MCF 10A (cell line): ENCODE results near the gene RAE1. TPM values are rescaled to one million over a fixed set of nuclear protein-coding genes. Genes with fewer than 3 reads are reported as not detected.

Experiments used
- BruUV-seq: library from RNA; stranded (reverse); fragments of 400-500 nt; replicated peaks from 2 replicates; lab custom pipeline; 2021; lab: Mats Ljungman, UMichigan
- CTCF ChIA-PET: fragments of 300-600 bp; sonication (Branson Sonifier 250); formaldehyde crosslinking; extraction: SDS; loops from one replicate; lab custom pipeline; 2021; ENCODE audit warnings: antibody characterized with exemption, inconsistent platforms; lab: Yijun Ruan, JAX
- POLR2A ChIA-PET: fragments of 300-600, 350-650 bp; sonication (Branson Sonifier 250); formaldehyde crosslinking; extraction: SDS; loops from one replicate; lab custom pipeline; 2020; ENCODE audit warnings: antibody characterized with exemption, inconsistent platforms; lab: Yijun Ruan, JAX
- DNase-seq: peaks from one replicate; pipeline ENCODE4 v3.0.0-alpha.2; 2018; ENCODE audit not compliant: unreplicated experiment
- H3K27ac Mint-ChIP-seq: one replicate; pipeline ENCODE4 v1.8.0; 2022; ENCODE audit warnings: mild to moderate bottlenecking, low read depth, mixed read lengths; ENCODE audit not compliant: unreplicated experiment
- H3K27me3 Mint-ChIP-seq: one replicate; pipeline ENCODE4 v1.8.0; 2022; ENCODE audit warnings: mixed read lengths; ENCODE audit not compliant: insufficient read depth, unreplicated experiment
- H3K36me3 Mint-ChIP-seq: one replicate; pipeline ENCODE4 v1.8.0; 2022; ENCODE audit warnings: mild to moderate bottlenecking, moderate library complexity, mixed read lengths; ENCODE audit not compliant: insufficient read depth, unreplicated experiment
- H3K4me1 Mint-ChIP-seq: one replicate; pipeline ENCODE4 v1.8.0; 2022; ENCODE audit warnings: mixed read lengths; ENCODE audit not compliant: insufficient read depth, unreplicated experiment
- H3K4me3 Mint-ChIP-seq: one replicate; pipeline ENCODE4 v1.8.0; 2022; ENCODE audit warnings: mild to moderate bottlenecking, moderate library complexity, mixed read lengths; ENCODE audit not compliant: unreplicated experiment
- H3K9me3 Mint-ChIP-seq: one replicate; pipeline ENCODE4 v1.8.0; 2022; ENCODE audit warnings: mixed read lengths; ENCODE audit not compliant: unreplicated experiment
- intact Hi-C: fragments of 100-400 bp; cut with micrococcal nuclease; formaldehyde crosslinking; loops from 2 replicates; pipeline ENCODE4 v1.14.1; 2022
- total RNA-seq: library from RNA; stranded (reverse); gene quantifications from 2 replicates; pipeline ENCODE4 v1.2.3, GENCODE V29; 2022
- TF ChIP-seq, protein P1 (sequence below): fragments of 200-600 bp; IDR thresholded peaks from one replicate; pipeline ENCODE4 v1.8.0; 2022; ENCODE audit warnings: antibody characterized with exemption, mild to moderate bottlenecking; ENCODE audit not compliant: unreplicated experiment

RAE1 gene
- total RNA-seq, 1 experiment from 2014 or later, result 46.7 TPM

DNA sequence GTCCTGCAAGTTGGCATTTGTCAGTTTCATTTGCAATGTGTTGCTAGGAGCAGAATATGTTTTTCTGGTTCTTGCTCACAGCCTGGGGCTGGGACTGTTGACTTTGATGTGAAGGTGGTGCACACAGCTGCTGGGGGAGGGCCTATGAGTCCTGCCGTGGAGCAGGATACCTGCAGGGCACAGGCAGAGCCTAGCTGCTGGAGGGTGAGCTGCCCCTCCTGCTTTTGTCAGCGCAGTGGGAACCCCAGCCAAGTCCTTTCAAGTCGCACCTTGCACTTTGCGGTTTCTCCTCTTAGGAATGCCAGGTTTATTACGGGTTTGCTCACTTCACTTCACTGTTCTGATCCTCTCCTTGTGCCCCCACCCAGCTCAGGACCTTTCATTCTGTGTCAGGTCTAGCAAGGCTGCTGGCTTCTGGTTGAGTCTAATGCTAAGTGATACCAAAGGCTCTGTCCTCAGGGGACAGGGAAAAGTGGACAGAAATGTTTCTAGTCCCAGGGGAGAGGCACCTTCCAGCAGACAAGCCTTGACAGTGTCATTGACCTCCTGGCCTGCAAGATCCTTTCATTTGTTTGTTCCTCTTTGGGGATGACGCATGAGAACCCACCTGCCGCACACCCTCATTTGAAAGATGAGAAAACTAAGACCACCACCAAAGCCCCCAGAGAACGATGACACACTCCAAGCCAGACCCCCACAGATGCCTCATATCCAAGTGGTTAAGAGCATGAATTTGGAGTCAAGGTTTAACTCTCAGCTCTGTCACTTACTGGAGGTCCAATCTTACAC, 24.2 kb upstream of the RAE1 start:
- DNase-seq, result peak; percentile 89
- Mint-ChIP-seq H3K27me3 (peaks cover 14% of the 10 kb centered on the region), H3K4me3 (no peak overlapping the region), H3K27ac (no peak overlapping the region), H3K4me1 (peaks cover 19% of the 10 kb centered on the region), H3K9me3 (no peaks in the 10 kb centered on the region), H3K36me3 (no peaks in the 10 kb centered on the region)
- TF ChIP-seq, protein P1, sequence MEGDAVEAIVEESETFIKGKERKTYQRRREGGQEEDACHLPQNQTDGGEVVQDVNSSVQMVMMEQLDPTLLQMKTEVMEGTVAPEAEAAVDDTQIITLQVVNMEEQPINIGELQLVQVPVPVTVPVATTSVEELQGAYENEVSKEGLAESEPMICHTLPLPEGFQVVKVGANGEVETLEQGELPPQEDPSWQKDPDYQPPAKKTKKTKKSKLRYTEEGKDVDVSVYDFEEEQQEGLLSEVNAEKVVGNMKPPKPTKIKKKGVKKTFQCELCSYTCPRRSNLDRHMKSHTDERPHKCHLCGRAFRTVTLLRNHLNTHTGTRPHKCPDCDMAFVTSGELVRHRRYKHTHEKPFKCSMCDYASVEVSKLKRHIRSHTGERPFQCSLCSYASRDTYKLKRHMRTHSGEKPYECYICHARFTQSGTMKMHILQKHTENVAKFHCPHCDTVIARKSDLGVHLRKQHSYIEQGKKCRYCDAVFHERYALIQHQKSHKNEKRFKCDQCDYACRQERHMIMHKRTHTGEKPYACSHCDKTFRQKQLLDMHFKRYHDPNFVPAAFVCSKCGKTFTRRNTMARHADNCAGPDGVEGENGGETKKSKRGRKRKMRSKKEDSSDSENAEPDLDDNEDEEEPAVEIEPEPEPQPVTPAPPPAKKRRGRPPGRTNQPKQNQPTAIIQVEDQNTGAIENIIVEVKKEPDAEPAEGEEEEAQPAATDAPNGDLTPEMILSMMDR, result no peak
- intact Hi-C loops, result no loop called here
- no TSS peak for BruUV-seq
- CTCF ChIA-PET, result interaction anchor here (0.6 to 14.1 kb wide), 9 partner anchors 18 to 331 kb away, joined by 3 to 426 read pairs (median 4); no protein-coding TSS in a partner anchor
- POLR2A ChIA-PET, result interaction anchor here (0.5 to 1.8 kb wide), 12 partner anchors 9 to 772 kb away, joined by 3 to 9 read pairs (median 4); no protein-coding TSS in a partner anchor

- DNase-seq, result no peak
- BruUV-seq, result no TSS peak
- ChIA-PET POLR2A (interaction anchor here (0.6 to 1.8 kb wide), 5 partner anchors 8 to 238 kb away, joined by 3 to 9 read pairs (median 4); no protein-coding TSS in a partner anchor), CTCF (interaction anchor here (0.7 to 14.1 kb wide), 5 partner anchors 17 to 483 kb away, joined by 3 to 426 read pairs (median 3); no protein-coding TSS in a partner anchor)
- H3K36me3 Mint-ChIP-seq, result no peaks in the 10 kb centered on the region
- H3K27ac Mint-ChIP-seq, result no peak overlapping the region
- no peaks in the 10 kb centered on the region for H3K9me3 Mint-ChIP-seq
- intact Hi-C loops, result no loop called here
- H3K4me1 Mint-ChIP-seq, result peaks cover 10% of the 10 kb centered on the region
- H3K27me3 Mint-ChIP-seq, result peaks cover 18% of the 10 kb centered on the region
- TF ChIP-seq, protein P1, result no peak
- H3K4me3 Mint-ChIP-seq, result no peak overlapping the region
These were observed 23.2 kb upstream of the RAE1 start for GRCh38 chr20:57327820-57328219.

- Mint-ChIP-seq H3K27me3 (peaks cover 18% of the 10 kb centered on the region), H3K4me1 (peaks cover 7% of the 10 kb centered on the region), H3K9me3 (no peaks in the 10 kb centered on the region), H3K4me3 (no peak within 1 kb of the TSS), H3K27ac (no peak within 1 kb of the TSS), H3K36me3 (no peaks in the 10 kb centered on the region)
- ChIA-PET POLR2A (interaction anchor here (0.6 to 3.4 kb wide), 7 partner anchors 15 to 1089 kb away, joined by 3 to 8 read pairs (median 3); no protein-coding TSS in a partner anchor), CTCF (interaction anchor here (0.7 to 14.1 kb wide), 9 partner anchors 8 to 287 kb away, joined by 3 to 426 read pairs (median 4); partner anchors contain the start of gene RAE1)
- intact Hi-C loops, result no loop called here
- DNase-seq, result no peak
- no TSS peak for BruUV-seq
- TF ChIP-seq, protein P1, result peak; percentile 17
These were observed 21.3 kb upstream of the RAE1 start, which contains the start of gene SPO11 for GRCh38 chr20:57329608-57330221. TSS of gene SPO11 (plus strand) at chr20:57329803. CDS start at chr20:57329868, 65 bp downstream.
